IPS DF 6.9 (cell line): ENCODE measurements around the gene GABRG3.

Experiments
- DNase-seq: peaks from one replicate; pipeline ENCODE4 v3.0.0-alpha.2; 2013; ENCODE audit warnings: low read depth, low spot score
- H3K27ac ChIP-seq: one replicate; pipeline ENCODE4 v1.5.1; 2013; ENCODE audit warnings: low read length, control low read depth
- H3K27me3 ChIP-seq: 2 replicates; pipeline ENCODE4 v1.6.1; 2013; ENCODE audit warnings: mild to moderate bottlenecking, low read length; ENCODE audit not compliant: control insufficient read depth, insufficient read depth
- H3K36me3 ChIP-seq: 2 replicates; pipeline ENCODE4 v1.6.1; 2013; ENCODE audit warnings: low read length; ENCODE audit not compliant: control insufficient read depth, insufficient read depth
- H3K4me1 ChIP-seq: 2 replicates; pipeline ENCODE4 v1.6.1; 2013; ENCODE audit warnings: low read length; ENCODE audit not compliant: control insufficient read depth, insufficient read depth
- H3K4me3 ChIP-seq: 2 replicates; pipeline ENCODE4 v1.5.1; 2013; ENCODE audit warnings: mild to moderate bottlenecking, low read length
- H3K9me3 ChIP-seq: 2 replicates; pipeline ENCODE4 v1.6.1; 2013; ENCODE audit warnings: low read length, inconsistent platforms; ENCODE audit not compliant: control insufficient read depth, insufficient read depth
- WGBS: extraction: QIAGEN DNeasy Blood & Tissue Kit; methylation state at CpG from one replicate; pipeline ENCODE4 v1.1.7; 2013; ENCODE audit warnings: mixed read lengths, missing lambda C conversion rate; ENCODE audit not compliant: insufficient read length, insufficient coverage; 5-methylcytosine and 5-hydroxymethylcytosine counted together

Gene GABRG3

DNA sequence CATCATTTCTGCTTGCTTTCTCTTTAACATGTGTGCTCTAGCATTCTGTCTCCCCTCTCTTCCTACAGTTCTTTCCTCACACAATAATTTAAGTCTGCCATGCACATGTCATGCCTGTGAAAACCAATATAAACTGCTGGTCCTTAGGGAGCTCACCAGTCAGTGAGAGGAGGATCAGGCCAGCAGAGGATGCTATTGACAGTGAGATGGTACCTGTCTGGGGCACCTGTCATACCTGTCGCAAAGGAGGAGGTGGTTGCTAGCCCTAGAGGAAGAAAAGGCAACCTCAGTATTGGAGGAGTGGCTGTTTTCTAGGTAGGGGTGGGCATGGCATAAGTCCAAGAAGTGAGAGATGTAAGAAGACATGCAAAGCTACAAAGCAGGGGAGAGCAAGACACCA, 194.6 kb downstream of the GABRG3 start:
- Histone ChIP-seq H3K4me3 (no peak overlapping the region), H3K9me3 (peaks cover 5% of the 10 kb centered on the region), H3K27ac (no peak overlapping the region), H3K27me3 (no peaks in the 10 kb centered on the region), H3K4me1 (no peaks in the 10 kb centered on the region), H3K36me3 (no peaks in the 10 kb centered on the region)
- DNase-seq: no peak
- no CpG with 5 or more reads among the region's 1 CpG for WGBS

DNA sequence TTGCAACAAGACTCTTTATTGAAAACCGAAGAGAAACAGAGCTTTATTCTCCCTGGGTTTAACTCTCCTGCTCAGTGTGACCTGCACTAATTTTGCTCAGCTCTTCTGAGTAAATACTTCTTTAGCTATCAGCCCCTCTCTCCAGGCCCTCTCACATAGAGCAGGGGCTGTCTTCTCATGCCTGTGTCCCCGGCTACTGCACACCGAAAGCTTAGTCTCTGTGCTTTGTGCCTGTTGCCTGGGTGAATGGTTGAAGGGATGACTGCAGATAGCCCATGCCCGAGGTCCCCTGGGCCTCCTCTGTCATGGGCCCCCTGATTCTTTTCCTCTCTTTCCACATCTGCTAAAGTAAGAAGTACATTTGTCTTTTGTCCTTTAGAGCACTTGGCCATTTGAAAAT, 195.9 kb downstream of the GABRG3 start:
- DNase-seq: no peak
- Histone ChIP-seq H3K27me3 (no peaks in the 10 kb centered on the region), H3K27ac (no peak overlapping the region), H3K4me1 (no peaks in the 10 kb centered on the region), H3K4me3 (no peak overlapping the region), H3K36me3 (no peaks in the 10 kb centered on the region), H3K9me3 (peaks cover 5% of the 10 kb centered on the region)
- no CpG with 5 or more reads among the region's 4 CpGs for WGBS

DNA sequence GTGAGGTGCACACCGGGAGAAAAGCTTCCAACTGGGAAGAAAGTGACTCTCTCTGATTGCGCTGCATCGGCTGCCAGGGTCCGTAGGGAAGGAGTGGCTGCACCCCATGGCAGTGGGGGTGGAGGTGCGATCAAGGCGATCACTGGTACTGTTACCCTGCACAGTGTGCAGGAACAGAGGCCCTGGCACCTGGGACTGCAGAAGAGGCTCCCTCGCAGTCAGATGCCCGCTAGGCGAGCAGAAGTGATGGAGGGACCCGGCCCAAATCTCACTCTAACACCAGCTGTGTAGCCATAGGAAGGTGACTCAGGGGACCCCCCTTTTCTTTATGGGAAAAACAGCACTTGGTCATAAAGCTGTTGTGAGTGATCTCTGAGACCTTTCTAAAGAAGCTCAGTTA, 196.8 kb downstream of the GABRG3 start:
- WGBS: no CpG with 5 or more reads among the region's 10 CpGs
- Histone ChIP-seq H3K36me3 (no peaks in the 10 kb centered on the region), H3K27me3 (no peaks in the 10 kb centered on the region), H3K4me1 (no peaks in the 10 kb centered on the region), H3K27ac (no peak overlapping the region), H3K4me3 (no peak overlapping the region), H3K9me3 (peaks cover 5% of the 10 kb centered on the region)
- no peak for DNase-seq

DNA sequence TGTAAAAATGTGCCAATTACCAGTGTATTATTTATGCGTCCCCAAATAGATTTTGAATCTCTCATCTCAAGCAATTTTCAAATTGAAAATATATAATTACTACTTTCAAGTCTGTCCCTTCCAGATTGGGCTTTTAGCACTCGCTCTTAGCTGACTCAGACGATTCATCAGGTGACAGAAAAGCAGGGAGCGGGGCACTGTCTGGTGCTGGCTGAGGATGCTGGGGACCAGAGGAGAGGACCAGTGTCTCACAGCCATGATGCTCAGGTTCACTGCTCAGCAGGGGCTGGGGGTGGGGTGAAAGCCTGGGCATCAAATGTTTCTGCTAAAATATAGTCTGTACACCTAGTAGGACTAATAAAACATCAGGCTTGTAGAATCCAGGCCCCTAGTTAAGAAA, 199.9 kb downstream of the GABRG3 start:
- no CpG with 5 or more reads among the region's 4 CpGs for WGBS

DNA sequence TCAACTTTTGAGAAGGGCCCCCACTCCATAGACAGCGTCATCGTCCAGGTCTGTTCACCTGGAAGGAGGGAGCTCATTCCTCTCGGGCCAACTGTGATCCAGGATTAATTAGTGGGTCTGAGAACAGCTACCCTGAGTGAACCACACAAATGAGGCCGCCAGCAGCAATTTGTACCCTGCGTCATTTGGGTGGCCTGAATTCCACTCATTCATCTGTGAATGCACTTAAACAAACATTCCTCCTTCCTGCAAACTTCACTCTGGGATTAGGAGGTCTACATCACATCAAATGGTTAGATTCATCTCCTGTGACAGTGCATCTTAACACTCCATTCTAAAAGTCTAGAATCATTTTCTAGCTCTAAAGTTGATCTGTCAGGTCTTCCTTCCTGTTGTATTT, 201.8 kb downstream of the GABRG3 start:
- DNase-seq: no peak
- no peak overlapping the region for H3K27ac ChIP-seq
- peaks cover 2% of the 10 kb centered on the region; the same call in 1 of the 2 replicates for H3K4me1 ChIP-seq
- no peaks in the 10 kb centered on the region for H3K36me3 ChIP-seq
- no peaks in the 10 kb centered on the region for H3K27me3 ChIP-seq
- no CpG with 5 or more reads among the region's 5 CpGs for WGBS
- H3K9me3 ChIP-seq: no peaks in the 10 kb centered on the region; the same call in 1 of the 2 replicates
- no peak overlapping the region for H3K4me3 ChIP-seq

More for the DNA sequence above, 199.9 kb downstream of the GABRG3 start:
- Histone ChIP-seq H3K27me3 (no peaks in the 10 kb centered on the region), H3K4me3 (no peak overlapping the region), H3K36me3 (no peaks in the 10 kb centered on the region), H3K4me1 (peaks cover 2% of the 10 kb centered on the region; the same call in 1 of the 2 replicates), H3K27ac (no peak overlapping the region), H3K9me3 (peaks cover 2% of the 10 kb centered on the region)
- DNase-seq: no peak

DNA sequence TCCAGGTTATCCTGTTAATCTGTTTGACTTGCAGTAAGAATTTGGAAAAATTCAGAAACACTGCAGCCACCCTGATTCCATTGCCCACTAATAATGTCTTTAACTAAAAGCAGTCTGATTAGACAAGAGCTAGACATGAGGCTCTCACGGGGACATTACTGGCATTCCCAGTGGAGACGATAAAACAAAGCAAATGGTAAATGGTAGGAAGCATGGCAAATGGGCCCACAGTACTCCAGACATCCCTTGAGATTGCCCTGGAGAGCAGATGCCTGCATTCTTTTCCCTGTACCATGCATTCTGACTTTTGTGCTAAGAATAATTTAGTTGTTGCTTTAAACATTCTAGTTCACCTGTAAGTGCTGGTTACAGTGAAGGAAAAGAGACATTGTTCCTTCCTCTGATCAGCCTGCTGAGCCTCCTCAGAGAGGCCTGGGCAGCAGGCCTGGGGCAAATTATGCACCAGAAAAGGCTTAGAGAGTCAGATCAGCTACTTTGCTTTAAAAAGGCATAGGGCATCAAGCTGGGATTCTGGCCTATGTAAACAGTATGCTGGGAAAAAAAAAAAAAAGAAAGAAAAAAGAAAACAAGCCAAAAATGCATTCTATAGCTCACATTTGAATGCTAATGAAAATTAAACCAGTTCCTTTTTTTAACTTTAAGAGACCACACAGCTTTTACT, 204.6 kb downstream of the GABRG3 start:
- Histone ChIP-seq H3K36me3 (no peaks in the 10 kb centered on the region), H3K27ac (no peak overlapping the region), H3K4me1 (peaks cover 2% of the 10 kb centered on the region; the same call in 1 of the 2 replicates), H3K4me3 (no peak overlapping the region), H3K9me3 (peaks cover 1% of the 10 kb centered on the region), H3K27me3 (no peaks in the 10 kb centered on the region)
- no CpG with 5 or more reads among the region's 2 CpGs for WGBS
- DNase-seq: peak; percentile 18

DNA sequence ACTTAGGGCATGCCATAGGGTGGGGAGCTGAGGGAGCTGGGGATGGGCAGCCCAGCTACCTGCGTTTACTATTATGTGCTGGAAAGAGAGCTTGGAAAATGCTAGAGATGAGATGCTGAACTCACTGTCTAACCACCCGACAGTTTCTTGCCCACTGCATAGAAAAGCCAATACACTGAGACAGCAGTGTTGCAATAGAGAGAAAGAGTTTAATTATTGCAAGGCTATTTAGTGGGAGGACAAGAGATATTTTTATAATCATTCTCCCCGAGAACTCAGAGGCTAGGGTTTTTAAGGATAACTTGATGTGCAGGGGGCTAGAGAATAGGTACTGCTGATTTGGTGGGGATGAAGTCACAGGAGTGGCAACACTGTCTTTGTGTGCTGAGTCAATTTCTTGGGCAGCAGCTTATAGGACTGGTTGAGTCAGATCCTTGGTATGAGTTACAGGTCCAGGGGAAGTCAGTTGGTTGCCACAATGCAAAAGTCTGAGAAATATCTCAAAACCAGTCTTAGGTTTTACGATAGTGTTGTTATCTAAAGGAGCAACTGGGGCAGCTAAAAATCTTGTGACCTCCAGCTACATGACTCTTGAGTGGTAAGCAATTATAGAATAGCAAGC, 205.9 kb downstream of the GABRG3 start:
- WGBS: no CpG with 5 or more reads among the region's 4 CpGs
- Histone ChIP-seq H3K27me3 (no peaks in the 10 kb centered on the region), H3K36me3 (no peaks in the 10 kb centered on the region), H3K27ac (no peak overlapping the region), H3K9me3 (peaks cover 1% of the 10 kb centered on the region), H3K4me3 (no peak overlapping the region), H3K4me1 (peaks cover 2% of the 10 kb centered on the region; the same call in 1 of the 2 replicates)
- DNase-seq: no peak

DNA sequence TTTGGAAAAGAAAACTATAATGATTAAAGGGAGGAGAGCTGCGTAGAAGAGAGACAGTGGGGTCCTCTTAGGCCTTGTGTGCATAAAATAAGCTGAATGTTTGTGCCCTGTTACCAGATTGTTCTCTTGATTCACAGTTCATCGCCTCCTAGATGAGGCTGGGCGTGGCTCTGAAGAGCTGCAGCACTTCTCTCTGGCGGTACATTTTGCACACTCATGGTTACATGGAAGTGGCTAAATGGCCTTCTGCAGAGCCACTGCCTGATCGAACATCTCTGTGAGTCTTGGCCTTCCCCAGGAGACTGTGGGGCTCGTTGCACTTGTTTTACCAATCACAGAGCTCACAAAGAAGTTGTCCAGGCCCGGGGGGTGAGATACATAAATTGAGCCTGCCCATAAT, 208.8 kb downstream of the GABRG3 start:
- no CpG with 5 or more reads among the region's 7 CpGs for WGBS

DNA sequence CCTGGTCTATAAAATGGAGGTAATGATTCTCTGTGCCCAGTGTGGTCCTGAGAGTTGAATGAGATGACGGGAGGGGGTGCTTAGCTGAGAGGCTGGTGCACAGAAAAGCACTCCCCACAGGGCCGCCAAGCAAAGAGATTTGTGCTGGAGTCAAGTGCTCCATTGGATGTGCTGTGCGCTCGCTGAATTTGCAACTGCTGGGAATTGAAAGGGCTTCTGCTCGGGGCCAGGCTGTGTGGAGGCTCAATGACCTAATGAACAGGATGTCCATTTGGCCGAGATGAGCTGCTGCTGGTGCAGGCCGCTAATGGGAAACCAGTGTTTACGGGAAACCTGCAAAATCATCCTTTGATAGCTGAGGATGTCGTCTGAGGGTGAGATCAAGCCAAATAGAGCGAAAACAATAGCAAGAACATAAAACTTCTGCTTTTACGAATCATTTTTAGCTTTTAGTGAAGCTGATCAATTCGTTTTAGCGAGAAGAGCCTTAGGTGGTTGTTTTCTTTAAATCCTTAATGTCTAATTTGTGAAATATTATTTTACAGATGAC, 211.7 kb downstream of the GABRG3 start:
- no peaks in the 10 kb centered on the region for H3K36me3 ChIP-seq
- H3K27ac ChIP-seq: no peak overlapping the region
- H3K27me3 ChIP-seq: no peaks in the 10 kb centered on the region
- no peak overlapping the region for H3K4me3 ChIP-seq
- H3K4me1 ChIP-seq: no peaks in the 10 kb centered on the region
- WGBS: no CpG with 5 or more reads among the region's 13 CpGs
- H3K9me3 ChIP-seq: peaks cover 1% of the 10 kb centered on the region
- DNase-seq: no peak

More for the DNA sequence above, 208.8 kb downstream of the GABRG3 start:
- DNase-seq: no peak
- Histone ChIP-seq H3K4me3 (no peak overlapping the region), H3K36me3 (no peaks in the 10 kb centered on the region), H3K4me1 (peaks cover 2% of the 10 kb centered on the region; the same call in 1 of the 2 replicates), H3K9me3 (peaks cover 1% of the 10 kb centered on the region), H3K27ac (no peak overlapping the region), H3K27me3 (no peaks in the 10 kb centered on the region)

DNA sequence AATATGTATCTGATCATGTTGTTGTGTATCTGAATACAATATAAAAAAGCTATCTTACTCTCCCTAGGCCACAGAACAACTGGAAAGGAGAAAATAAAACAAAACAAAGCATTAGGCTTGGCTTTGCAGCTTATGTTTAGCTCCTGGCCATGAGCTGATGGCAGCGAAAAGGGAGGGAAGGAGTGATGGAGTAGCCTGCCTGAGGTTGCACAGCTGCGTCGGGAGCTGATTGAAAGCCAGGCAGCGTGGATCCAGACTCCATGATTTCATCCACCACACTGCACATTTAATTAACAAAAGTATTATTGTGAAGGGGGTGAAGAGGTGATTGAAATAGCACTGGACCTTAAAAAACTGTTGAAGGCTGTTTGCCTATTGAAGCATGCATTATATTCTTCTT, 212.2 kb downstream of the GABRG3 start:
- no CpG with 5 or more reads among the region's 4 CpGs for WGBS
- no peaks in the 10 kb centered on the region for H3K4me1 ChIP-seq

More for the DNA sequence above, 212.2 kb downstream of the GABRG3 start:
- Histone ChIP-seq H3K9me3 (peaks cover 1% of the 10 kb centered on the region; the same call in 1 of the 2 replicates), H3K27me3 (no peaks in the 10 kb centered on the region), H3K36me3 (no peaks in the 10 kb centered on the region), H3K27ac (no peak overlapping the region), H3K4me3 (no peak overlapping the region)
- no peak for DNase-seq
